ENCODE measurements around the gene CLINT1. TPM values are rescaled to one million over a fixed set of nuclear protein-coding genes. Genes with fewer than 3 reads are reported as not detected.

The CLINT1 gene
- total RNA-seq, 1 donor from 2014 or later: 148 TPM

DNA sequence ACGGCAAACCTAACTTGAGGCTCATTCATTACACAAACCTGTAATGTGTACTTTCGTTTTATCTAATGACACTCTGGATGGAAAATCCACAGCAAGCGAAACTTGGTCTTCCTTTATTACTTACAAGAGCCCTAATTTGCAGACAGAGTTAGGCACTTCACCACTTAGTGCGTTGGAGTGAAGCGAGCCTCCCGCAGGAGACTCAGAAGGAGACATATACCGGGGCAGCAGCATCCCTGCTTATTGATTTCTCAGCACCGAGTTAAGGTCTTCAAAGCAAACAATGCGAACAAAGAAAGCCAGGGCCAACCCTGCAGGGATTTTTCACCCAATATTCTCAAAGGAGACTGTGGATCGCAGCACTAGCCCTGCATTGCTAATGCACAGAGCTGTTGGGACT is 86.8 kb downstream of the CLINT1 start:
- no peak for DNase-seq (ENCODE audit: low read depth)
- Histone ChIP-seq H3K36me3 (ENCODE audit: control insufficient read depth, insufficient read depth, low read length) (no peaks in the 10 kb centered on the region), H3K27me3 (ENCODE audit: control insufficient read depth, insufficient read depth, low read length) (no peaks in the 10 kb centered on the region), H3K4me3 (ENCODE audit: low read depth, low read length) (no peak overlapping the region)
- FAIRE-seq: no peak
- TF ChIP-seq, protein P1, sequence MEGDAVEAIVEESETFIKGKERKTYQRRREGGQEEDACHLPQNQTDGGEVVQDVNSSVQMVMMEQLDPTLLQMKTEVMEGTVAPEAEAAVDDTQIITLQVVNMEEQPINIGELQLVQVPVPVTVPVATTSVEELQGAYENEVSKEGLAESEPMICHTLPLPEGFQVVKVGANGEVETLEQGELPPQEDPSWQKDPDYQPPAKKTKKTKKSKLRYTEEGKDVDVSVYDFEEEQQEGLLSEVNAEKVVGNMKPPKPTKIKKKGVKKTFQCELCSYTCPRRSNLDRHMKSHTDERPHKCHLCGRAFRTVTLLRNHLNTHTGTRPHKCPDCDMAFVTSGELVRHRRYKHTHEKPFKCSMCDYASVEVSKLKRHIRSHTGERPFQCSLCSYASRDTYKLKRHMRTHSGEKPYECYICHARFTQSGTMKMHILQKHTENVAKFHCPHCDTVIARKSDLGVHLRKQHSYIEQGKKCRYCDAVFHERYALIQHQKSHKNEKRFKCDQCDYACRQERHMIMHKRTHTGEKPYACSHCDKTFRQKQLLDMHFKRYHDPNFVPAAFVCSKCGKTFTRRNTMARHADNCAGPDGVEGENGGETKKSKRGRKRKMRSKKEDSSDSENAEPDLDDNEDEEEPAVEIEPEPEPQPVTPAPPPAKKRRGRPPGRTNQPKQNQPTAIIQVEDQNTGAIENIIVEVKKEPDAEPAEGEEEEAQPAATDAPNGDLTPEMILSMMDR (IDR thresholded peaks at IDR 0.05; ENCODE audit: insufficient read depth, low read length, severe bottlenecking): no peak

DNA sequence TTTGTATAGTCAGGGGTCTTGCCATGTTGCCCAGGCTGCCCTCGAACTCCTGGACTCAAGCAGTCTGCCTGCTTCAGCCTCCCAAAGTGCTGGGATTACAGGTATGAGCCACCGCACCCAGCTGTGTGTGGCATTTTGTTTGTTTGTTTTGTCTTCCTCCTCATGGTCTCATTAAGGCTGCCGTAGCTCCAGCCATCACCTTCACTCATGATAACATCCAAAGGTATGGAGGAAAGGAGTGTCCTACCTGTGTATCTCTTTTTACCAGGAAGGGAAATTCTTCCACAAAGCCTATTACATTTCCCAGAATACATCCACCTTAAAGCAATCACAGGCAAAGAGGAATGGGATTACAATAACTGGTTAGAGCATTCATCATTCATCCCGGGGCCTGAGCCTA is 88.3 kb downstream of the CLINT1 start:
- Histone ChIP-seq H3K36me3 (ENCODE audit: control insufficient read depth, insufficient read depth, low read length) (no peaks in the 10 kb centered on the region), H3K4me3 (ENCODE audit: low read depth, low read length) (no peak overlapping the region), H3K27me3 (ENCODE audit: control insufficient read depth, insufficient read depth, low read length) (no peaks in the 10 kb centered on the region)
- DNase-seq (ENCODE audit: low read depth): no peak
- FAIRE-seq: no peak
- TF ChIP-seq, protein P1 (IDR thresholded peaks at IDR 0.05; ENCODE audit: insufficient read depth, low read length, severe bottlenecking): no peak

DNA sequence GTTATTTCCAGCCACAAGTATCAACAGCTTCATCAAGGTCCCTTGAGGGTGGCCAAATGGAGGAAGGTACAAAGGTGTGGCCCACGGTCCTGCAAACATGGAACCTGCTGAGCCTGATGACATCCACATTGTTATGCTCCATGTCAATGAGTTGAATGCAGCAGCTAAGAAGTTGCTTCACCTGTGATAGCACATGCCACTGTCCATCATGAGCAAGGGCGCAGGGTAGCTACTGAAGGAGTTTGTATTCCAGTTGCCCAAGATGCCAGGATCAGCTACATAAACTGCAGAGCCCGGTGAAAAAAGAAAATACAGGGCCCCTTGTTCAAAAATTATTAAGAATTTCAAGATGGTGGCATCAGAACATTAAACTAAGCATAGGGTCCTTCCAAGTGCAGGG is 91.3 kb downstream of the CLINT1 start:
- H3K4me3 ChIP-seq (ENCODE audit: low read depth, low read length): no peak overlapping the region
- no peaks in the 10 kb centered on the region for H3K27me3 ChIP-seq (ENCODE audit: control insufficient read depth, insufficient read depth, low read length)
- FAIRE-seq (no peak), DNase-seq (ENCODE audit: low read depth) (no peak)
- TF ChIP-seq, protein P1 (IDR thresholded peaks at IDR 0.05; ENCODE audit: insufficient read depth, low read length, severe bottlenecking): no peak
- H3K36me3 ChIP-seq (ENCODE audit: control insufficient read depth, insufficient read depth, low read length): no peaks in the 10 kb centered on the region

DNA sequence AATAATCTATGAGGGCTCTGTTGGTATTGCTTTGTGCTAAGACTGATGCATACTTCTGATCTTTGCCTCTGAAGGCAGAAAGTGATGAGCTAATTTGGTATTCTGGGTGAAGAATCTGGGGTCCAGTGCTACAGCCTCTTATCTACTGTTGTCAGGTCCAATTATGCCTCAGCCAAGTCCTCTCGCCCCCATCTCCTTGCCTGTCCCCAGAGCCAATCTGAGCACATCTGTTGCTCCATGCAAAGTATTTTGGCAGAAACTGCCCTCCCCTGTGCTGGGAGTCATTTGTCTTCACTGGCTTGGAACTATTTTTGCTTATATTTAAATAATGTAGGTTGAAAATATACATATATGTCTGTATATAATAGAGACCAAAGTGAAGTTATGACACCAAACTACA is 92.0 kb downstream of the CLINT1 start:
- no peak for FAIRE-seq
- H3K4me3 ChIP-seq (ENCODE audit: low read depth, low read length): no peak overlapping the region
- no peaks in the 10 kb centered on the region for H3K36me3 ChIP-seq (ENCODE audit: control insufficient read depth, insufficient read depth, low read length)
- DNase-seq (ENCODE audit: low read depth): no peak
- no peaks in the 10 kb centered on the region for H3K27me3 ChIP-seq (ENCODE audit: control insufficient read depth, insufficient read depth, low read length)
- TF ChIP-seq, protein P1 (IDR thresholded peaks at IDR 0.05; ENCODE audit: insufficient read depth, low read length, severe bottlenecking): no peak

DNA sequence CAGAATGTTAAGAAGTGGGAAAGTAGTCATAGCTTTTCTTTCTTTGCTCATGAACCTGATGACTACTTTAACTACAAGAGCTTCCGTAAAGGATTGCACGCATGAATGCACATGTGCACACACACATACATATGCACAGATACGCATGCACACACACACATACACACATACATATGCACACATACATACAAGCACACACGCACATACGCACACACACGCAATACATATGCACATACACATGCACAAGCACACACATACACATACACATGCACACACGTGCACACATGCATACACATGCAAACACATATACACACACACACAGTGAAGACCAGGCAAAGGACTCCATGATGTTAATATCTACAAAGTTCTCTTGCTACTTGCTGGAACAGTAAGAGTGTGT is 92.5 kb downstream of the CLINT1 start:
- H3K4me3 ChIP-seq (ENCODE audit: low read depth, low read length): no peak overlapping the region
- no peaks in the 10 kb centered on the region for H3K27me3 ChIP-seq (ENCODE audit: control insufficient read depth, insufficient read depth, low read length)
- DNase-seq (ENCODE audit: low read depth) (no peak), FAIRE-seq (no peak)
- H3K36me3 ChIP-seq (ENCODE audit: control insufficient read depth, insufficient read depth, low read length): no peaks in the 10 kb centered on the region
- TF ChIP-seq, protein P1 (IDR thresholded peaks at IDR 0.05; ENCODE audit: insufficient read depth, low read length, severe bottlenecking): no peak

DNA sequence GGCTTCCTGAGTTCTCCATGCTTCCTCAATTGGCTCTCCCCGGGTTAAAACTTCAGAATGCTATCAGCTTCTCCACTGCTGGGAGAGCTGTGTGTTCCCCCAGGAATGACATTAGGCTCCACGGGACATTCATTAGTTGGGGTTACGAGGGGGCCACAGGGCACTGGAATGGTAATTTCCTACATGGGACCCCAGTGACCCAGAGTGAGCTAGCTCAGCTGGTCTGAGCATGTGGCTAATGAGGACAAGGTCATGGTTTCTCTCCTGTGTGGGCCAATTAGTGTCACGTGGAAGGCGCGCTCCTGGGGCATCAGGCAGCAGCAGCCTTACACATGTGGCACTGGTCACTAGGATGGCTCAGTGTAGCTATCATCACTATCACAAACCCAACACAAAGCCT is 94.4 kb downstream of the CLINT1 start:
- no peak overlapping the region for H3K4me3 ChIP-seq (ENCODE audit: low read depth, low read length)
- DNase-seq (ENCODE audit: low read depth) (no peak), FAIRE-seq (no peak)
- H3K36me3 ChIP-seq (ENCODE audit: control insufficient read depth, insufficient read depth, low read length): no peaks in the 10 kb centered on the region
- TF ChIP-seq, protein P1 (IDR thresholded peaks at IDR 0.05; ENCODE audit: insufficient read depth, low read length, severe bottlenecking): no peak
- H3K27me3 ChIP-seq (ENCODE audit: control insufficient read depth, insufficient read depth, low read length): no peaks in the 10 kb centered on the region
